Measurements from ENCODE around the gene TRIM43B. TPM values are rescaled to one million over a fixed set of nuclear protein-coding genes. Genes with fewer than 3 reads are reported as not detected.
"Not testable (repeated sequence)": the region's sequence is repeated elsewhere in the genome, so short reads cannot be mapped to it uniquely, and the experiment has no call there.

The TRIM43B gene
- total RNA-seq (2014; rRNA removed; shearing (Covaris generic)) = 2.4 and 4.2 TPM in 2 replicates

DNA sequence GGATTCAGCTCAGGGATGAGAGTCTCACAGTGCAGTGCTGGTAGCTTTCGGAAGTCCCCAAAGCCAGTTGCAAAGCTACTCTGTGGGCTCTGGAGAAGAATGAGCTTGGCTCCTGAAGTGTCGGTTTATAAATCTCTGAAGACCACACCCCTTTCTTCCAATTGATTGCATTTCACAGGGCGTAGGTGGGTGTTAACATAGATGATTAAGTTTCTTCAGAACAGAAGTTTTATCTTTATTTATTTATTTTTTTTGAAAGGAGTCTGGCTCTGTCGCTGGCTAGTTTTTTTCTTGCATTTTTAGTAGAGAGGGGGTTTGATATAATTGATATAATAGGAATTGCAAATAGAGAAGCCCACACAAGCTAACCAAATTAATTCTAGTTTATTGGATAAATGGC is at the start of gene TRIM43B:
TRIM43B (minus strand) TSS at position 101 of the 400 bp plus-strand sequence. CDS start 2,040 bp downstream, outside the sequence.
- DNase-seq (ENCODE audit: low spot score); in situ Hi-C loops (cut with HindIII; ENCODE audit: low sequenced_read_pairs): not testable (repeated sequence)

DNA sequence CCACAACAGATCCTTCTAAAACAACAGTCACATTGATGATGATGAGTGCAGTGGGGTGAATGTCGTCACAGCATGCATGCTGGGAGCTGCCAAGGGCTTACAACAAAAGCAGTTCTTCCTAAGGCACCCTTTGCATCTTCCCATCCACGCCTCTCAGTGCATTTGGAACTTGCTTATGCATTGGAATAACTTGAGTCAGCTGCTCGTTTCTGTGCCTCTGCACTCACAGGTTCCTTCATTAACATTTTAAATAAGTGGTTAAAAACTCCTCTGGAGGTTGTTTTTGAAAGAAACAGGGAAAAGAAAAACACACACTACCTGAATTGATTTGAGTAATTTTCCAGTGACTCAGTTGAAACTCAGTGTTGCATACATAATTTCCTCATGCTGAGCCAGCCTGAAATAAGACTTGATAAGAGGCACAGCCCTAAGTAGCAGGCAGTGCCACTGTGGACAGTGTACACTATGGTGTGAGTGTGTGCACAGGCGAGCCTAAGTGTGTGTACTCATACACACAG is 46.8 kb upstream of the TRIM43B start:
- DNase-seq (ENCODE audit: low spot score) = peak; percentile 74
- in situ Hi-C loops (cut with HindIII; ENCODE audit: low sequenced_read_pairs) = no loop called here

DNA sequence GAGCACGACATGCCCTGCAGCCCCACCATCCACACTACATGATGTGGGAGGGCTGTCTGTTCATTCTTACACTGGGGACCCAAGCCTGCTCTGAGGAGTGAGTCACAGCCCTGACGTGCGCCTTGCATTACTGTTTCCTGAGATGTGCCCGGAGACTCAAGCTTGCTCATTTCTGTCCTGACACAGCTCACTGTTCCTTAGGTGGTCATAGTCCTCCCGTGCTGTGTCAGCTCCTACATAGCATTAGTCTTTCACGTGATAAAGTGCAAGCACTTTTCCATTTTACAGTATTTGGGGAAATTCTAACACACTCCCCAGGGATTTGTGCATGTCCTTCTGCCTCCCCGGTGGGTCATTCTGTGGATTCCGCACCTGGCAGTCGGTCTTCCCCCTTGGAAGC is 46.2 kb upstream of the TRIM43B start:
- in situ Hi-C loops (cut with HindIII; ENCODE audit: low sequenced_read_pairs) = no loop called here
- peak; percentile 44 for DNase-seq (ENCODE audit: low spot score)

DNA sequence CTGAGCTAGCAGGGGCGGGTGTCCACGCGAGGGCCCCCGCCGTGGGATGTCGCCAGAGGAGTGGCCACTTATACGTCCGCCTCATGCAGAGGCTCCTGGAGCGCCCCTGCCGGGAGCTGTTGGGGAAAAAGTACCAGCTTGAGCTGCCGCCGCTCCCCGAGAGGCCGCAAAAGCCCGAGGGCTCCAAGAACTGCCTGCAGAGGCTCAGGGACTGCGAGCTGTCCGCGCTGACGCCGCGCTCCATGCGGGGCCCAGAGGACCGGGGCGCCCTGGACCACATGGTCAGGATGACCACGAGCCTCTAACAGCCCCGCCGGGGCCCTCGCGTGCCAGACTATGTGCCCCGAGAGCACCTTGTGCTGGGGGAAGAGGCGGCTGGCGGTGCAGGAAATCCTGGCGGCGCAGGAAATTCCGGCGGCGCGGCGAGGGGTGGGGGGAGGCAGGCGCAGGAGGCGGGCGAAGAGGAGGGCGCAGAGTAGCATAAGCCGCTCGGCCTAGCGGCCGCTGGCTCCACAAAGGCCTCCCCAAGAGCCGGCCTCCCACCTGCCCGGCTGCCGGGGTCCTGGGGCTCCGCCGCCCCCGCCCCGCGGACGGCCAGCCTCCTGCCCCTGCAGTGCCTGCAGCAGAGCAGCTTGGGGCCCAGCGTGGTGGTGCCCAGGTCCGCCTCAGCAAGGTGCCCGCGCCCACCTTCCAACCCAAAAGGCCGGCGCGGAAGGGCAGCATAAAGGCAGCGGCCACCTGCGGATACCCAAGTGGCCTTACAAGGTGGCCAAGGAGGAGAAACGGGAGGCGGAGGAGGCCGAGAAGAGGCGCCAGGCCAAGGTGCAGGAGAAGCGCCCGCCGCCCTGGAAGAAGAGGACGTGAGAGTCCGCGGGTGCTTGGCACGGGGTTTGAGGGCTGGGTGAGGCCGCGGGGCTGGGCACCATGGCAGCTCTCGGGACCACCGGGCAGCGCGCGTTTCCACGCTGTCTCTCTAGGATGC is 42.1 kb upstream of the TRIM43B start:
- in situ Hi-C loops (cut with HindIII; ENCODE audit: low sequenced_read_pairs) = no loop called here
- DNase-seq (ENCODE audit: low spot score) = peak; percentile 77

DNA sequence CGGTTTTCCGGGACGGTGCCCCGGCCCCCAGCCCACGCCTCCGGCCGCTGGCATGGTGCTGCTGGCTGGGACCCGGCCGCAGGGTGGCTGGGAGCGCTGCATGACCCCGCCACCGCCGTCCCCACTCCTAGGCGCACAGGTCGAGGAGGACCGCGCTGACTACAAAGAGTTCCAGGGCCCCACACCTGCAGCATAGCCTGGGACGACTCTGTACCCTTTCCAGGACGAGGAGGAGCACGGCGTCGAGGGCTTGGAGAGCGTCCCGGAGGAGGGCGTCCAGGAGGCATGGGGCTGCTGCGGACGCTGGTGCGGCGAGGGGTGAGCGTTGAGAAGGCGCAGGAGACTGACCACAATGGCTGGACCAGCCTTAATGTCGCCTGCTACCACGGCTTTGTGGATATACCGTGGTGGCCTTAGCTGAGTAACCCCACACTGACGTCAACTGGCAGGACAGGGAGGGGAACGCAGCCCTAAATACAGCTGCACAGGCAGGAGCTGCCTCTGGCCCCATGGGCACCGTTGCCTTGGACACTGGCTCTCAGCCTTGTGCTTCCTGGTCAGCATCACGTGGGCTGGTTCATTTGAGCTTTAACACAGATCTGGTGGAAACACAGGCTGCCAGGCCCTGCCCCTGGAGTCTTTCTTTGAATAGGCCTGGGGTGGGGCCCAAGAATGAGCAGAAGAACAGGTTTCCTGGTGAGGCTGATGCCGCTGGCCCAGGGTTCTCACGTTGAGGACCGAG is 40.9 kb upstream of the TRIM43B start:
- no peak for DNase-seq (ENCODE audit: low spot score)
- in situ Hi-C loops (cut with HindIII; ENCODE audit: low sequenced_read_pairs) = no loop called here

- DNase-seq (ENCODE audit: low spot score) = no peak
- in situ Hi-C loops (cut with HindIII; ENCODE audit: low sequenced_read_pairs) = no loop called here
These were observed 39.6 kb upstream of the TRIM43B start for GRCh38 chr2:95524195-95524594.

GRCh38 chr2:95514718-95515117 is 30.2 kb upstream of the TRIM43B start:
- in situ Hi-C loops (cut with HindIII; ENCODE audit: low sequenced_read_pairs) = no loop called here
- DNase-seq (ENCODE audit: low spot score) = no peak

GRCh38 chr2:95514226-95514625 is 29.7 kb upstream of the TRIM43B start:
- in situ Hi-C loops (cut with HindIII; ENCODE audit: low sequenced_read_pairs); DNase-seq (ENCODE audit: low spot score): not testable (repeated sequence)

- in situ Hi-C loops (cut with HindIII; ENCODE audit: low sequenced_read_pairs) = no loop called here
- DNase-seq (ENCODE audit: low spot score) = no peak
These were observed 24.9 kb upstream of the TRIM43B start for GRCh38 chr2:95509408-95509807.

GRCh38 chr2:95505222-95505621 is 20.7 kb upstream of the TRIM43B start:
- in situ Hi-C loops (cut with HindIII; ENCODE audit: low sequenced_read_pairs) = no loop called here
- DNase-seq (ENCODE audit: low spot score) = no peak

- in situ Hi-C loops (cut with HindIII; ENCODE audit: low sequenced_read_pairs) = no loop called here
- no peak for DNase-seq (ENCODE audit: low spot score)
These were observed 16.3 kb upstream of the TRIM43B start for GRCh38 chr2:95500854-95501253.

DNA sequence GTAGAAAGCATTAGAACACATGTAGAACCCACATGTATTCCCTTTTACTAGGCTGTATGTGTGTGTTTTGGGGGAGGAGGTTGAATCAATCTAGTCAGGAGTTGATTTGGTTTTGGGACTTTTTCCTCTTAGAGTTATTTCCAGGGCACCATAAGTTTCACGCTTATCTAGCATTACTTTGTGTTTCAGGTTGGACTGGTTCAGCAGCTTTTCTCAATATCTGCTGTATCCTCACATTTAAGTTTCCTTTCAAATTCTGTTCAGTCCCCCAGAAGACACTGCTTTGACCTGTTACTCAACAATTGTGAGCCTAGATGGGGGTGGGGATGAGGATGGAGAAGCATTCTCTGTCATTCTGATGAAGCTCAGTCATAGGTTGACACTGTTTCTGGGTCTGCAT is 7.5 kb upstream of the TRIM43B start:
- DNase-seq (ENCODE audit: low spot score); in situ Hi-C loops (cut with HindIII; ENCODE audit: low sequenced_read_pairs): not testable (repeated sequence)

DNA sequence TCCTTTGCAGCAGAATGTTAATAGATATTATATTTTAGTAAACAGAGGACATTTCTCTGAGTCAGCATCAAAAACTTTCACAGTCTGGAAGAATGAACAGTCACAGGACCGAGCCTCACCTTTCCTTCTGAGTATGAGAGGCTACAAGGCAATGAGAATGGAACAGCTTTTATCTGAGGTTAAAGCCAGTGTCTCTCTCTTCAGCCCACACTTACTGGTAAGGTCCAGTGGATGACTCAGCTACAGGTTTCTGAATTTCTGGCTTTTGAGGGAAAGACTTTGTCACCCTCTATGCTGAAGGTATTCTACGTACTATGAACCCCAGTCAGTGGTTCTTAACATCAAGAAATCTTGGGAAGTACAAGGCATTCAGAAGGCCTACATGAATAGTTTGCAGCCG is 9.5 kb downstream of the TRIM43B start:
- DNase-seq (ENCODE audit: low spot score); in situ Hi-C loops (cut with HindIII; ENCODE audit: low sequenced_read_pairs): not testable (repeated sequence)

DNA sequence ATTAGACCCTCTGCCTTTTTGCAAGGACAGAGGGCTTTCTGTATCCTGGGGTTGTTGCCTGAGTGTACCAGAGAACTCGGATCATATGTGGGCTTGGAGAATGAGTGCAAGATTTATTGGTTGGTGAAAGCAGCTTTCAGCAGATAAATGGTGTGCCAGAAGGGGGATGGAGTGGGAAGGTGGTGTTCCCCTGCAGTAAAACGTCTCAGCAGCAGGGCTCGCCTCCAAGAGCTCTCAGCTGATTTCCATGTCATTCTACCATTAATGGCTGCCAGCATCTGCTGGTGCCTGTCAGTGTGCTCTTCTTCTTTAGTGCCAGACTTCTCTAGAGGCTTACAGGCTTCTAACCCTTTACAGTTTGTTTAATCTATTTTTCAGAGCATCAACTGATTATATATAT is 16.6 kb downstream of the TRIM43B start:
- in situ Hi-C loops (cut with HindIII; ENCODE audit: low sequenced_read_pairs); DNase-seq (ENCODE audit: low spot score): not testable (repeated sequence)

GRCh38 chr2:95466572-95466971 is 18.0 kb downstream of the TRIM43B start:
- in situ Hi-C loops (cut with HindIII; ENCODE audit: low sequenced_read_pairs); DNase-seq (ENCODE audit: low spot score): not testable (repeated sequence)

GRCh38 chr2:95463292-95463691 is 21.3 kb downstream of the TRIM43B start:
- DNase-seq (ENCODE audit: low spot score); in situ Hi-C loops (cut with HindIII; ENCODE audit: low sequenced_read_pairs): not testable (repeated sequence)

GRCh38 chr2:95445317-95445716 is 39.2 kb downstream of the TRIM43B start:
- DNase-seq (ENCODE audit: low spot score); in situ Hi-C loops (cut with HindIII; ENCODE audit: low sequenced_read_pairs): not testable (repeated sequence)

GRCh38 chr2:95442474-95443099 is 42.0 kb downstream of the TRIM43B start:
- DNase-seq (ENCODE audit: low spot score); in situ Hi-C loops (cut with HindIII; ENCODE audit: low sequenced_read_pairs): not testable (repeated sequence)

DNA sequence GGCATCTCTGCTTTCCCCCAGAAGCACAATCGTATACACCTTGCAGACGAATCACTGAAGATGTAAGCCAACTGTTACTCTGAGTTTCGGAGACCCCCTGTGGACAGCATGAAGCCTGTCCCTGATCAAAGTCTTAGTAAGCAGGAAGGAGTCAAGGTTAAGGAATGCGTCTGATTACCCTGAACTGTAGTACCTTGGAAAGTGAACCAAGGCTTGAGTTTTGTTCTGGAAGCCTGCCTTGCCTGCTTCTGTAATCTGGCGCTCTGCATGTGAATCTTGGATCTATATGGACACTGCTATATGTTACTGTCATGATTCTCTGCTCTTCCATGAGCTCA is 48.7 kb downstream of the TRIM43B start:
- in situ Hi-C loops (cut with HindIII; ENCODE audit: low sequenced_read_pairs); DNase-seq (ENCODE audit: low spot score): not testable (repeated sequence)

All from G401 (cell line).